ENCODE measurements around the gene SLC17A7. TPM values are rescaled to one million over a fixed set of nuclear protein-coding genes. Genes with fewer than 3 reads are reported as not detected.

The SLC17A7 gene
- total and polyA plus RNA-seq, 2 of the 13 experiments (the other 11 are each of a cell fraction or from before 2014, with no cell fraction given): 0.32 TPM; not detected in 1

DNA sequence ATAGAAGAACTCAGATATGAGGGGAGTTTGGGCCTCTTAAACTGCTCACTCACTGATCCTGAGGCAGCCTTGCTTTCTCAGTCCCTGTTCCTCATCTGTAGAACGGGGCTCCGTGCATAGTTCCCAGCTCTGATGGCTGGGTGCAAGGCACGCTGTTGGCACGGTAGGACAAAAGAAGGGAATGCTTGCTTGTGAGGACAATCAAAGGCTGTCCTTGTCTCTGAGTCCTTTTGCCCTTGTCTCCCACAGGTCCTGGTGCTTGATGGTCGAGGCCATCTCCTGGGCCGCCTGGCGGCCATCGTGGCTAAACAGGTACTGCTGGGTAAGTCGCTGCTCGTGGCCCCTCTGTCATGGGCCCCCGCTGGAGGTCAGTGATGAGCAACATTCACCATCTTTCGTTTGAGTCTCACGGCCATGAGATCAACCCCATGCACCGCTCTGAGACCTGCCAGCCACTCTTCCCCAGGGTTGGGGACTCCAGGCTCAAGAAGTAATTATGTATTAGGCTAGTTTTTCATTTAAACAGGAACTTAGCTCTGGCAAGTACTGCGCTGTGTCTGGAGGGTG lies 48.4 kb upstream of the SLC17A7 start (continued):
- TF ChIP-seq STAG1 (CRISPR knock-in tag; IDR thresholded peaks at IDR 0.05) (0 out of 2 replicates have a peak, but pooled peaks have one; percentile 18), ZBTB38 (CRISPR knock-in tag; IDR thresholded peaks at IDR 0.05) (peak; percentile 63; the same call in 1 of the 2 replicates), HCFC1 (IDR thresholded peaks at IDR 0.05; ENCODE audit: low read depth, low read length) (no peak), NFE2 (CRISPR knock-in tag; IDR thresholded peaks at IDR 0.05) (no peak), E2F5 (CRISPR knock-in tag; conservative IDR thresholded peaks at IDR 0.05) (0 out of 2 replicates have a peak, but pooled peaks have one; percentile 17), ZNF101 (CRISPR knock-in tag; IDR thresholded peaks at IDR 0.05; ENCODE audit: borderline replicate concordance, low read depth) (no peak), MYC (CRISPR knock-in tag; IDR thresholded peaks at IDR 0.05; ENCODE audit: borderline replicate concordance) (peak; percentile 71; the same call in 1 of the 2 replicates), KMT2B (CRISPR knock-in tag; IDR thresholded peaks at IDR 0.05) (peak; percentile 54; the same call in 1 of the 2 replicates), HDAC1 (CRISPR knock-in tag; IDR thresholded peaks at IDR 0.05) (0 out of 2 replicates have a peak, but pooled peaks have one; percentile 45), SP140L (CRISPR knock-in tag; IDR thresholded peaks at IDR 0.05; ENCODE audit: borderline replicate concordance) (no peak; the same call in 1 of the 2 replicates), ZNF605 (CRISPR knock-in tag; IDR thresholded peaks at IDR 0.05) (no peak; the same call in 1 of the 2 replicates), HOXA3 (CRISPR knock-in tag; IDR thresholded peaks at IDR 0.05) (peak; percentile 66), CBX2 (IDR thresholded peaks at IDR 0.05; ENCODE audit: low read depth, low read length) (no peak), CBX2 (CRISPR knock-in tag; IDR thresholded peaks at IDR 0.05; ENCODE audit: low read depth) (no peak), ZFAT (CRISPR knock-in tag; conservative IDR thresholded peaks at IDR 0.05) (no peak), RBM22 (optimal IDR thresholded peaks at IDR 0.05; ENCODE audit: low read length) (peak; percentile 58), ZNF788 (CRISPR knock-in tag; IDR thresholded peaks at IDR 0.05; ENCODE audit: borderline replicate concordance) (no peak), DNMT1 (CRISPR knock-in tag; IDR thresholded peaks at IDR 0.05) (0 out of 2 replicates have a peak, but pooled peaks have one; percentile 36), ZNF841 (CRISPR knock-in tag; IDR thresholded peaks at IDR 0.05; ENCODE audit: borderline replicate concordance) (no peak), U2AF1 (optimal IDR thresholded peaks at IDR 0.05; ENCODE audit: low read depth, low read length) (peak; percentile 27), MED1 (CRISPR knock-in tag; IDR thresholded peaks at IDR 0.05) (peak; percentile 30; the same call in 1 of the 2 replicates)
- TF ChIP-seq, protein P1, sequence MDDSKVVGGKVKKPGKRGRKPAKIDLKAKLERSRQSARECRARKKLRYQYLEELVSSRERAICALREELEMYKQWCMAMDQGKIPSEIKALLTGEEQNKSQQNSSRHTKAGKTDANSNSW (CRISPR knock-in tag; IDR thresholded peaks at IDR 0.05; ENCODE audit: borderline replicate concordance): no peak
- TF ChIP-seq, protein P2, sequence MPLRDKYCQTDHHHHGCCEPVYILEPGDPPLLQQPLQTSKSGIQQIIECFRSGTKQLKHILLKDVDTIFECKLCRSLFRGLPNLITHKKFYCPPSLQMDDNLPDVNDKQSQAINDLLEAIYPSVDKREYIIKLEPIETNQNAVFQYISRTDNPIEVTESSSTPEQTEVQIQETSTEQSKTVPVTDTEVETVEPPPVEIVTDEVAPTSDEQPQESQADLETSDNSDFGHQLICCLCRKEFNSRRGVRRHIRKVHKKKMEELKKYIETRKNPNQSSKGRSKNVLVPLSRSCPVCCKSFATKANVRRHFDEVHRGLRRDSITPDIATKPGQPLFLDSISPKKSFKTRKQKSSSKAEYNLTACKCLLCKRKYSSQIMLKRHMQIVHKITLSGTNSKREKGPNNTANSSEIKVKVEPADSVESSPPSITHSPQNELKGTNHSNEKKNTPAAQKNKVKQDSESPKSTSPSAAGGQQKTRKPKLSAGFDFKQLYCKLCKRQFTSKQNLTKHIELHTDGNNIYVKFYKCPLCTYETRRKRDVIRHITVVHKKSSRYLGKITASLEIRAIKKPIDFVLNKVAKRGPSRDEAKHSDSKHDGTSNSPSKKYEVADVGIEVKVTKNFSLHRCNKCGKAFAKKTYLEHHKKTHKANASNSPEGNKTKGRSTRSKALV (CRISPR knock-in tag; IDR thresholded peaks at IDR 0.05): no peak
- TF ChIP-seq, protein P3, sequence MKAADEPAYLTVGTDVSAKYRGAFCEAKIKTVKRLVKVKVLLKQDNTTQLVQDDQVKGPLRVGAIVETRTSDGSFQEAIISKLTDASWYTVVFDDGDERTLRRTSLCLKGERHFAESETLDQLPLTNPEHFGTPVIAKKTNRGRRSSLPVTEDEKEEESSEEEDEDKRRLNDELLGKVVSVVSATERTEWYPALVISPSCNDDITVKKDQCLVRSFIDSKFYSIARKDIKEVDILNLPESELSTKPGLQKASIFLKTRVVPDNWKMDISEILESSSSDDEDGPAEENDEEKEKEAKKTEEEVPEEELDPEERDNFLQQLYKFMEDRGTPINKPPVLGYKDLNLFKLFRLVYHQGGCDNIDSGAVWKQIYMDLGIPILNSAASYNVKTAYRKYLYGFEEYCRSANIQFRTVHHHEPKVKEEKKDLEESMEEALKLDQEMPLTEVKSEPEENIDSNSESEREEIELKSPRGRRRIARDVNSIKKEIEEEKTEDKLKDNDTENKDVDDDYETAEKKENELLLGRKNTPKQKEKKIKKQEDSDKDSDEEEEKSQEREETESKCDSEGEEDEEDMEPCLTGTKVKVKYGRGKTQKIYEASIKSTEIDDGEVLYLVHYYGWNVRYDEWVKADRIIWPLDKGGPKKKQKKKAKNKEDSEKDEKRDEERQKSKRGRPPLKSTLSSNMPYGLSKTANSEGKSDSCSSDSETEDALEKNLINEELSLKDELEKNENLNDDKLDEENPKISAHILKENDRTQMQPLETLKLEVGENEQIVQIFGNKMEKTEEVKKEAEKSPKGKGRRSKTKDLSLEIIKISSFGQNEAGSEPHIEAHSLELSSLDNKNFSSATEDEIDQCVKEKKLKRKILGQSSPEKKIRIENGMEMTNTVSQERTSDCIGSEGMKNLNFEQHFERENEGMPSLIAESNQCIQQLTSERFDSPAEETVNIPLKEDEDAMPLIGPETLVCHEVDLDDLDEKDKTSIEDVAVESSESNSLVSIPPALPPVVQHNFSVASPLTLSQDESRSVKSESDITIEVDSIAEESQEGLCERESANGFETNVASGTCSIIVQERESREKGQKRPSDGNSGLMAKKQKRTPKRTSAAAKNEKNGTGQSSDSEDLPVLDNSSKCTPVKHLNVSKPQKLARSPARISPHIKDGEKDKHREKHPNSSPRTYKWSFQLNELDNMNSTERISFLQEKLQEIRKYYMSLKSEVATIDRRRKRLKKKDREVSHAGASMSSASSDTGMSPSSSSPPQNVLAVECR (CRISPR knock-in tag; IDR thresholded peaks at IDR 0.05; ENCODE audit: borderline replicate concordance): peak; percentile 33; the same call in 1 of the 2 replicates
